Stimulated activated CD8-positive, alpha-beta memory T cell treated with anti-CD3 and anti-CD28 coated beads, Interleukin-12 subunit alpha, Interleukin-12 subunit beta, amount 100 ng/mL, for 1 hour (primary cell): ENCODE results near the gene NFAM1.

ENCODE experiments used
- DNase-seq: peaks from one replicate; pipeline ENCODE4 v3.0.0-alpha.2; 2020; ENCODE audit warnings: low read depth

NFAM1 gene

GRCh38 chr22:42383287-42383686 lies 48.9 kb downstream of the NFAM1 start:
- DNase-seq: no peak

- DNase-seq: no peak
These were observed 51.2 kb downstream of the NFAM1 start for GRCh38 chr22:42380769-42381551.

- no peak for DNase-seq
These were observed 52.2 kb downstream of the NFAM1 start for GRCh38 chr22:42379966-42380537.

GRCh38 chr22:42376711-42377554 lies 55.3 kb downstream of the NFAM1 start:
- DNase-seq: no peak

GRCh38 chr22:42375982-42376381 lies 56.2 kb downstream of the NFAM1 start:
- DNase-seq: no peak

GRCh38 chr22:42372976-42373375 lies 59.2 kb downstream of the NFAM1 start:
- DNase-seq: no peak

GRCh38 chr22:42371501-42371900 lies 60.7 kb downstream of the NFAM1 start:
- DNase-seq: no peak

GRCh38 chr22:42371099-42371498 lies 61.1 kb downstream of the NFAM1 start:
- no peak for DNase-seq

- peak; percentile 69 for DNase-seq
These were observed 62.8 kb downstream of the NFAM1 start for GRCh38 chr22:42369250-42370041.

- no peak for DNase-seq
These were observed 63.6 kb downstream of the NFAM1 start for GRCh38 chr22:42368379-42369249.

GRCh38 chr22:42367980-42368378 lies 64.2 kb downstream of the NFAM1 start:
- no peak for DNase-seq

- DNase-seq: no peak
These were observed 65.2 kb downstream of the NFAM1 start for GRCh38 chr22:42366806-42367581.

GRCh38 chr22:42365942-42366695 lies 66.1 kb downstream of the NFAM1 start:
- DNase-seq: no peak

- no peak for DNase-seq
These were observed 66.9 kb downstream of the NFAM1 start for GRCh38 chr22:42365111-42365865.

- DNase-seq: no peak
These were observed 67.5 kb downstream of the NFAM1 start for GRCh38 chr22:42364604-42365110.

GRCh38 chr22:42363892-42364291 lies 68.3 kb downstream of the NFAM1 start:
- no peak for DNase-seq

- no peak for DNase-seq
These were observed 70.7 kb downstream of the NFAM1 start for GRCh38 chr22:42361523-42361922.

GRCh38 chr22:42360348-42360747 lies 71.9 kb downstream of the NFAM1 start:
- DNase-seq: no peak
